ENCODE measurements around the gene RORB. TPM values are rescaled to one million over a fixed set of nuclear protein-coding genes. Genes with fewer than 3 reads are reported as not detected.
A peak's percentile ranks its signal among the peaks of the same experiment; 100 is the strongest.

RORB gene
- total and polyA plus RNA-seq, 2 donors (not counting 1 experiment from before 2014, with no cell fraction given), result 0.24 to 4.3 TPM

- Histone ChIP-seq H3K9me3 (ENCODE audit: control insufficient read depth, insufficient read depth, low read depth, low read length) (no peaks in the 10 kb centered on the region), H3K9ac (ENCODE audit: insufficient read depth, low read length) (no peak overlapping the region), H3K4me2 (ENCODE audit: extremely low read depth, insufficient read depth, low read length) (no peak overlapping the region), H3K79me2 (ENCODE audit: control insufficient read depth, insufficient read depth, low read length) (no peaks in the 10 kb centered on the region), H3K4me3 (replicated peaks in 1 of 4; ENCODE audit: control extremely low read depth in 1 of 4, insufficient read depth in 1 of 4, low read depth in 3 of 4, low read length in 4 of 4) (no peak overlapping the region), H3K36me3 (ENCODE audit: control insufficient read depth, insufficient read depth, low read length) (no peaks in the 10 kb centered on the region), H3K27ac (ENCODE audit: insufficient read depth, low read length) (no peak overlapping the region), H2AFZ (ENCODE audit: low read length) (no peak overlapping the region), H4K20me1 (ENCODE audit: control insufficient read depth, extremely low read depth, insufficient read depth, low read length) (no peaks in the 10 kb centered on the region), H3K27me3 (ENCODE audit: control insufficient read depth, insufficient read depth, low read length) (no peaks in the 10 kb centered on the region), H3K4me1 (ENCODE audit: control insufficient read depth, extremely low read depth, insufficient read depth, low read length) (no peaks in the 10 kb centered on the region)
- DNase-seq (ENCODE audit: low read depth in 2 of 2), result no peak
- no peak for TF ChIP-seq EZH2 (IDR thresholded peaks at IDR 0.05; ENCODE audit: low read length, missing control alignments)
- no peak for TF ChIP-seq CTCF (conservative IDR thresholded peaks at IDR 0.05 in 1 of 2, IDR thresholded peaks at IDR 0.05 in 1 of 2; ENCODE audit: low read depth in 1 of 2, low read length in 2 of 2)
These were observed 146.3 kb downstream of the RORB start for GRCh38 chr9:74643303-74643923.

GRCh38 chr9:74644023-74644422, 146.9 kb downstream of the RORB start:
- H3K4me3 ChIP-seq (replicated peaks in 1 of 4; ENCODE audit: control extremely low read depth in 1 of 4, insufficient read depth in 1 of 4, low read depth in 3 of 4, low read length in 4 of 4), result no peak overlapping the region
- no peaks in the 10 kb centered on the region for H3K4me1 ChIP-seq (ENCODE audit: control insufficient read depth, extremely low read depth, insufficient read depth, low read length)
- H4K20me1 ChIP-seq (ENCODE audit: control insufficient read depth, extremely low read depth, insufficient read depth, low read length), result no peaks in the 10 kb centered on the region
- no peaks in the 10 kb centered on the region for H3K79me2 ChIP-seq (ENCODE audit: control insufficient read depth, insufficient read depth, low read length)
- no peak overlapping the region for H3K27ac ChIP-seq (ENCODE audit: insufficient read depth, low read length)
- no peaks in the 10 kb centered on the region for H3K36me3 ChIP-seq (ENCODE audit: control insufficient read depth, insufficient read depth, low read length)
- H3K9me3 ChIP-seq (ENCODE audit: control insufficient read depth, insufficient read depth, low read depth, low read length), result no peaks in the 10 kb centered on the region
- TF ChIP-seq CTCF (conservative IDR thresholded peaks at IDR 0.05 in 1 of 2, IDR thresholded peaks at IDR 0.05 in 1 of 2; ENCODE audit: low read depth in 1 of 2, low read length in 2 of 2), result no peak
- no peak for TF ChIP-seq EZH2 (IDR thresholded peaks at IDR 0.05; ENCODE audit: low read length, missing control alignments)
- H3K27me3 ChIP-seq (ENCODE audit: control insufficient read depth, insufficient read depth, low read length), result no peaks in the 10 kb centered on the region
- H2AFZ ChIP-seq (ENCODE audit: low read length), result no peak overlapping the region
- H3K4me2 ChIP-seq (ENCODE audit: extremely low read depth, insufficient read depth, low read length), result no peak overlapping the region
- H3K9ac ChIP-seq (ENCODE audit: insufficient read depth, low read length), result no peak overlapping the region
- no peak for DNase-seq (ENCODE audit: low read depth in 2 of 2)

GRCh38 chr9:74645007-74645639, 148.0 kb downstream of the RORB start:
- TF ChIP-seq CTCF (conservative IDR thresholded peaks at IDR 0.05 in 1 of 2, IDR thresholded peaks at IDR 0.05 in 1 of 2; ENCODE audit: low read depth in 1 of 2, low read length in 2 of 2) (peak; percentile 37 to 59), EZH2 (IDR thresholded peaks at IDR 0.05; ENCODE audit: low read length, missing control alignments) (no peak)
- no peak overlapping the region for H3K27ac ChIP-seq (ENCODE audit: insufficient read depth, low read length)
- DNase-seq (ENCODE audit: low read depth in 2 of 2), result peak in 1 of 2 donors; percentile 9
- no peak overlapping the region for H3K9ac ChIP-seq (ENCODE audit: insufficient read depth, low read length)
- H3K4me1 ChIP-seq (ENCODE audit: control insufficient read depth, extremely low read depth, insufficient read depth, low read length), result no peaks in the 10 kb centered on the region
- no peak overlapping the region for H2AFZ ChIP-seq (ENCODE audit: low read length)
- no peaks in the 10 kb centered on the region for H3K36me3 ChIP-seq (ENCODE audit: control insufficient read depth, insufficient read depth, low read length)
- no peak overlapping the region for H3K4me2 ChIP-seq (ENCODE audit: extremely low read depth, insufficient read depth, low read length)
- no peaks in the 10 kb centered on the region for H3K79me2 ChIP-seq (ENCODE audit: control insufficient read depth, insufficient read depth, low read length)
- no peak overlapping the region for H3K4me3 ChIP-seq (replicated peaks in 1 of 4; ENCODE audit: control extremely low read depth in 1 of 4, insufficient read depth in 1 of 4, low read depth in 3 of 4, low read length in 4 of 4)
- no peaks in the 10 kb centered on the region for H4K20me1 ChIP-seq (ENCODE audit: control insufficient read depth, extremely low read depth, insufficient read depth, low read length)
- no peaks in the 10 kb centered on the region for H3K27me3 ChIP-seq (ENCODE audit: control insufficient read depth, insufficient read depth, low read length)
- H3K9me3 ChIP-seq (ENCODE audit: control insufficient read depth, insufficient read depth, low read depth, low read length), result no peaks in the 10 kb centered on the region
